ENCODE data around the gene MLPH. TPM values are rescaled to one million over a fixed set of nuclear protein-coding genes. Genes with fewer than 3 reads are reported as not detected.

MLPH gene
- polyA plus RNA-seq, 1 of the 3 experiments (the other 2 are of a cell fraction): 93.6 TPM

GRCh38 chr2:237599465-237600110 lies 112.5 kb downstream of the MLPH start:
- Histone ChIP-seq H3K27me3 (ENCODE audit: insufficient read depth) (no peaks in the 10 kb centered on the region), H3K9me3 (no peaks in the 10 kb centered on the region), H3F3A (replicated peaks; ENCODE audit: insufficient read depth) (no peaks in the 10 kb centered on the region), H2AFZ (ENCODE audit: low read depth) (no peak overlapping the region), H3K9ac (no peak overlapping the region), H3K79me2 (ENCODE audit: insufficient read depth) (no peaks in the 10 kb centered on the region), H3K9me2 (no peaks in the 10 kb centered on the region), H3K27ac (ENCODE audit: low read depth in 2 of 2, low read length in 1 of 2) (no peak overlapping the region), H3K36me3 (replicated peaks in 1 of 2; ENCODE audit: control insufficient read depth in 1 of 2, insufficient read depth in 2 of 2, low read length in 1 of 2) (no peaks in the 10 kb centered on the region), H3K4me1 (ENCODE audit: control insufficient read depth in 1 of 2, insufficient read depth in 2 of 2, low read depth in 1 of 2, low read length in 1 of 2) (peaks cover 0 to 3% of the 10 kb centered on the region in 2 experiments; a peak in 1 of 4 replicates), H3K4me3 (ENCODE audit: low read depth in 2 of 2, low read length in 1 of 2) (no peak overlapping the region), H4K20me1 (ENCODE audit: insufficient read depth) (no peaks in the 10 kb centered on the region), H3K4me2 (no peak overlapping the region)
- POLR2A ChIA-PET: no interaction called here
- DNase-seq: no peak
- no peak for TF ChIP-seq MEF2A (IDR thresholded peaks at IDR 0.05; ENCODE audit: borderline replicate concordance, low read depth)
- TF ChIP-seq, protein P1, sequence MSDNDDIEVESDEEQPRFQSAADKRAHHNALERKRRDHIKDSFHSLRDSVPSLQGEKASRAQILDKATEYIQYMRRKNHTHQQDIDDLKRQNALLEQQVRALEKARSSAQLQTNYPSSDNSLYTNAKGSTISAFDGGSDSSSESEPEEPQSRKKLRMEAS (IDR thresholded peaks at IDR 0.05; ENCODE audit: low read depth): no peak
- CTCF ChIA-PET: interaction anchor here (2.0 to 5.1 kb wide), 3 partner anchors 16 to 146 kb away, joined by 8 to 31 read pairs (median 10); no protein-coding TSS in a partner anchor
- WGBS (ENCODE audit: low lambda C conversion rate): 85% methylated on average over 9 of the region's 9 CpGs

DNA sequence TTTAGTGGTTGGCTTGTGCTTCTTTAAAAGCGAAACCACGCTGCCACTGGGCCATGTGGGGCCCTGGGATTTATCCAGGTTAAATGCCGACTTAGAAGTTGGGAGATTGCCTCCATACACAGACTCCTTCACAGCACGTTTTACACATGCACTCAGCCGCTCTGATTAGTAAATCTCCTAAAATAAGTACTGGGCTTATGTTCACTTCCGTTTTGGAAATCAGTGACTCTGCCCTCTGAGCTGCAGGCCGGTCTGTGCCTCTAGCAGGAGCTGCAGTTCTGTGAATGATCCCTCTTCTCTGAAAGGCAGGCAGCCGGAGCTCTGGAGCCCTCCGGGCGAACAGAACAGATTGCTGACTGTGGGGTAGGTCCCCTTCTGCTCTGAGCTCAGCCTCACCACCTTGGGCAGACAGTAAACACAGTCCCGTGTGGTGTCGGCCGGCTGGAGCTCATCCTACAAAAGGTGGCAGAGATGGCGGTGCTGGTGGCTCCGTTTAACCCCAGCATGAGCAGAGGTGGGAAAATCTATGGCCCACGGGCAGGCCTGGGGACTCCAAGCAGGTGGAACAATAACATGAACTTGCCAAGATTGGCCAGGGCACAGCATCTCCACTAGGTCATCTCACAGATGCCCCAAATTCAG lies 113.3 kb downstream of the MLPH start:
- H2AFZ ChIP-seq (ENCODE audit: low read depth): no peak overlapping the region
- POLR2A ChIA-PET: no interaction called here
- no peaks in the 10 kb centered on the region for H3K9me3 ChIP-seq
- H3F3A ChIP-seq (replicated peaks; ENCODE audit: insufficient read depth): no peaks in the 10 kb centered on the region
- H3K9me2 ChIP-seq: no peaks in the 10 kb centered on the region
- TF ChIP-seq FOXM1 (IDR thresholded peaks at IDR 0.05; ENCODE audit: low read depth) (no peak), SMC3 (IDR thresholded peaks at IDR 0.05; ENCODE audit: low read depth, low read length) (no peak), EP300 (IDR thresholded peaks at IDR 0.05; ENCODE audit: borderline replicate concordance in 1 of 2, low read depth in 1 of 2, low read length in 1 of 2) (no peak), RFX5 (IDR thresholded peaks at IDR 0.05; ENCODE audit: low read length) (no peak), EZH2phosphoT487 (IDR thresholded peaks at IDR 0.05; ENCODE audit: borderline replicate concordance, low read depth) (no peak), CHD2 (IDR thresholded peaks at IDR 0.05; ENCODE audit: low read length, partially characterized antibody) (no peak), ELF1 (IDR thresholded peaks at IDR 0.05) (no peak), TCF12 (IDR thresholded peaks at IDR 0.05) (no peak), FOXJ3 (CRISPR knock-in tag; IDR thresholded peaks at IDR 0.05) (no peak), MXI1 (IDR thresholded peaks at IDR 0.05; ENCODE audit: low read depth, low read length) (no peak), RCOR1 (IDR thresholded peaks at IDR 0.05; ENCODE audit: low read length) (no peak), TEAD4 (IDR thresholded peaks at IDR 0.05; ENCODE audit: borderline replicate concordance, insufficient read depth) (no peak)
- TF ChIP-seq, protein P2, sequence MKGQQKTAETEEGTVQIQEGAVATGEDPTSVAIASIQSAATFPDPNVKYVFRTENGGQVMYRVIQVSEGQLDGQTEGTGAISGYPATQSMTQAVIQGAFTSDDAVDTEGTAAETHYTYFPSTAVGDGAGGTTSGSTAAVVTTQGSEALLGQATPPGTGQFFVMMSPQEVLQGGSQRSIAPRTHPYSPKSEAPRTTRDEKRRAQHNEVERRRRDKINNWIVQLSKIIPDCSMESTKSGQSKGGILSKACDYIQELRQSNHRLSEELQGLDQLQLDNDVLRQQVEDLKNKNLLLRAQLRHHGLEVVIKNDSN (IDR thresholded peaks at IDR 0.05; ENCODE audit: borderline replicate concordance, low read depth): no peak
- no peak overlapping the region for H3K27ac ChIP-seq (ENCODE audit: low read depth in 2 of 2, low read length in 1 of 2)
- peak; percentile 49 for DNase-seq
- CTCF ChIA-PET: interaction anchor here (0.8 to 5.1 kb wide), 5 partner anchors 17 to 145 kb away, joined by 3 to 31 read pairs (median 8); no protein-coding TSS in a partner anchor
- H3K36me3 ChIP-seq (replicated peaks in 1 of 2; ENCODE audit: control insufficient read depth in 1 of 2, insufficient read depth in 2 of 2, low read length in 1 of 2): no peaks in the 10 kb centered on the region
- H3K27me3 ChIP-seq (ENCODE audit: insufficient read depth): no peaks in the 10 kb centered on the region
- WGBS (ENCODE audit: low lambda C conversion rate): 91% methylated on average over 11 of the region's 16 CpGs
- H3K4me2 ChIP-seq: no peak overlapping the region
- no peak overlapping the region for H3K4me3 ChIP-seq (ENCODE audit: low read depth in 2 of 2, low read length in 1 of 2)
- H3K9ac ChIP-seq: no peak overlapping the region
- no peaks in the 10 kb centered on the region for H3K79me2 ChIP-seq (ENCODE audit: insufficient read depth)
- peaks cover 0 to 3% of the 10 kb centered on the region in 2 experiments; a peak in 1 of 4 replicates for H3K4me1 ChIP-seq (ENCODE audit: control insufficient read depth in 1 of 2, insufficient read depth in 2 of 2, low read depth in 1 of 2, low read length in 1 of 2)
- H4K20me1 ChIP-seq (ENCODE audit: insufficient read depth): no peaks in the 10 kb centered on the region
